ENCODE measurements around the gene DDX47.

DNA sequence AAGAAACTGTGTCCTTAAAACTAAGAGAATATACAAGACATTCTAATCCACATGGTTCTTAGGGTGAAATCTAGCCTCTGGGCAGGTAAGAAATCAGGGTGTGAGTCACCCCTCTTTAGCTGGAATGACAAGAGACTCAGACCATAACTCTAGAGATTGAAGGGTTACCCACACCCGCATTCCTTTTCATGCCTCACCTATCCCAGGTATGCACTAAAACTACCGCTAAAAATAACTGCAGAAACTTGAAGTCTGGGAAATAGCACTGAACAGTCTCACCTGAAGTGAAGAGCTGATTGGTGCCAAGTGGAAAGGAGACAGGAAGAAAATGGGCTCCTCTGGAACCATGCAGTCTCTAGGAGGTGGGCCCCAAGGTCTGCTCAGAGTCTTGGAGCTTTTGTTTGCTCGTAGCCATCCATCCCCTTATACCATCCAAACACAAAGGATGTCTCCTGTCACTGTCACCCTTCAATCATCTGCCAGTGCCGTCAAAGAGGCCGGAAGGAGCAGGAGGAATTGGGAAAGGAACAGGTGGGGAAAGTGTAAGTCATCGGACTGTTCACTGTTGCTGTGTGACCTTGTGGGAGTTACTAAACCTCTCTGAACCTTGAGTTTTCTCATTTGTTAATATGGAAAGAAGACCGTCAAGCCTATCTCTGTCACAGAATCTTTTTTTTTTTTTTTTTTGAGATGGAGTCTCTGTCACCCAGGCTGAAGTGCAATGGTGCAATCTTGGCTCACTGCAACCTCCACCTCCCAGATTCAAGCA lies 22.4 kb downstream of the DDX47 start:
- no peak for TF ChIP-seq EZH2phosphoT487 (IDR thresholded peaks at IDR 0.05; ENCODE audit: borderline replicate concordance, low read length)
- TF ChIP-seq, protein P1, sequence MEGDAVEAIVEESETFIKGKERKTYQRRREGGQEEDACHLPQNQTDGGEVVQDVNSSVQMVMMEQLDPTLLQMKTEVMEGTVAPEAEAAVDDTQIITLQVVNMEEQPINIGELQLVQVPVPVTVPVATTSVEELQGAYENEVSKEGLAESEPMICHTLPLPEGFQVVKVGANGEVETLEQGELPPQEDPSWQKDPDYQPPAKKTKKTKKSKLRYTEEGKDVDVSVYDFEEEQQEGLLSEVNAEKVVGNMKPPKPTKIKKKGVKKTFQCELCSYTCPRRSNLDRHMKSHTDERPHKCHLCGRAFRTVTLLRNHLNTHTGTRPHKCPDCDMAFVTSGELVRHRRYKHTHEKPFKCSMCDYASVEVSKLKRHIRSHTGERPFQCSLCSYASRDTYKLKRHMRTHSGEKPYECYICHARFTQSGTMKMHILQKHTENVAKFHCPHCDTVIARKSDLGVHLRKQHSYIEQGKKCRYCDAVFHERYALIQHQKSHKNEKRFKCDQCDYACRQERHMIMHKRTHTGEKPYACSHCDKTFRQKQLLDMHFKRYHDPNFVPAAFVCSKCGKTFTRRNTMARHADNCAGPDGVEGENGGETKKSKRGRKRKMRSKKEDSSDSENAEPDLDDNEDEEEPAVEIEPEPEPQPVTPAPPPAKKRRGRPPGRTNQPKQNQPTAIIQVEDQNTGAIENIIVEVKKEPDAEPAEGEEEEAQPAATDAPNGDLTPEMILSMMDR (IDR thresholded peaks at IDR 0.05; ENCODE audit: low read depth, low read length, poor library complexity, severe bottlenecking), result no peak
